MV-4-11 (cell line): ENCODE measurements around the gene KCNK6.

Experiments
- DNase-seq: peaks from one replicate; lab custom pipeline; 2025; lab: John Stamatoyannopoulos, UW

The KCNK6 gene

GRCh38 chr19:38298821-38299680, 20.6 kb upstream of the KCNK6 start:
- DNase-seq, result no peak

- DNase-seq, result no peak
Observed at GRCh38 chr19:38303517-38304351, 15.9 kb upstream of the KCNK6 start, which contains the start of gene C19orf33. C19orf33 (plus strand) TSS chr19:38304251; CDS start chr19:38304262, 11 bp downstream.

DNA sequence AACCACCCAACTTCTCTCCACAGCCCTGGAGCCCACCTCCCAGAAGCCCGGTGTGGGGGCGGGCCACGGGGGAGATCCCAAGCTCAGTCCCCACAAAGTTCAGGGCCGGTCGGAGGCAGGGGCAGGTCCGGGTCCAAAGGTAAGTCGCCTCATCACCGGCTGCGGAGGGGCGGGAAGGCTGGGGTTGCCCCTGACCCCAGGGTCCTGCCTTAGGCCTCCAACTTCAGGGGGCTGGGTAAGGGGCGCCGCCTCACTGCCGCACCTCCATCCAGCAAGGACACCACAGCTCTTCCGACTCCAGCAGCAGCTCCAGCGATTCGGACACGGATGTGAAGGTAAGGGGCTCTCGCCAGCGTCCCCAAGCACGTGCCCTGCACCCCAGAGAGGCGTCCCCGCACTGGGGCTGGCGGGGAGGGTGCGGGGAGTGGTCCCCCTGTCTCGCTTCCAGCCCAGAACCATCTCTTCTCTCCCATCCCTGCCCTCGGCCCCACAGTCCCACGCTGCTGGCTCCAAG, 15.2 kb upstream of the KCNK6 start:
- no peak for DNase-seq

GRCh38 chr19:38304866-38305429, 14.7 kb upstream of the KCNK6 start:
- no peak for DNase-seq

- DNase-seq, result no peak
Observed at GRCh38 chr19:38306236-38306635, 13.4 kb upstream of the KCNK6 start.

DNA sequence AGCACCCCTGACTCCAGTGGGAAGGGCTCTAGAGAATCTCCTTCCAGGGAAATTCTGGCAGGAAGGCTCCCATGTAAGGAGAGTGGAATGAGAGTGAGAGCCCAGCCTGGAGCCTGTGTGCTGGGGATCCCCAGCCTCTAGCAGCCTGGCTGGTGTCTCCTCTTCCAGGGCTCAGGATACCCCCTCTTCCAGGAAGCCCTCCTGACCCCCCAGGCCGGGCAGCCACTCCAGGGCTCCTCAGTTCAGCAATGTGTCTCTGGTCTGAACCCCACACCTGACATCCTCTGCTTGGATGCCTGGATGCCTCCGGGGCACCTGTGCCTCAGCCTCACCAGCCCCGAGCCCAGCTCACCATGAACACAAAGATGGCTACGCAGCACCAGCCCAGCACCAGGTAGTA, 12.6 kb upstream of the KCNK6 start:
- DNase-seq, result no peak

GRCh38 chr19:38307597-38307996, 12.0 kb upstream of the KCNK6 start:
- DNase-seq, result no peak

DNA sequence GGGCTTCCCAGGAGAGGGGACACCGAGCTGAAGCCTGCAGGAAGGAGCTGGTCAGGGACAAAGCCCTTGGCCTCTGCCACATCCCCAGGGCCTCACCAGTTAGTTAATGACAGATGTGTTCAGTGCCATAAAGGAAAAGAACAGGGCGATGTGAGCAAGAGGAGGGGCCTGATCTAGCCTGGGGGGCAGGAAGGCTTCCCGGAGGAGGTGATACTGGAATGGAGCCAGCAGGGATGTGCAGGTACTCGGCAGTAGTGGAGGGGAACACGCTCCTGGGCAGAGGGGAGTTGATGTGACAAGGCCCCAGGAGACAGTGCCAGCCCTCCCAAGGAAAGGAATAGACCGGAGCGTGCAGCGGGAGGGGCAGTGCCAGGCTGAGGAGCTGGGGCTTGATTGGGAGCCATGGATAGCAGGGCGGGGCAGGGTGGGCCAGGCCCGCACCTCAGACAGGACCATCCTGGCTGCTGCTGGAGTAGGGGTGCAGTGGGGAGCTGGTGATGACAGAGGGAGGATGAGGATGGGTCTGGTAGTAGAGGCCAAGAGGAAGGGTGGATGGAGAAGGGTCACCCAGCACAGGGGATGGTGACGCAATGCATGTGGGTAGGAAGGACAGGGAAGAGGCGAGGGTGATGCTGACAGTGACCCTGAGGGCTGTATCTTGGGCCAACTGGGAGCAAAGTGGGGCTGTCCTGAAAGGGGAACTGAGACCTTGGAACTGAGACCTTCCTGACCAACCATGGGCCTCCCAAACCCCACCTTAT, 11.5 kb upstream of the KCNK6 start:
- peak; percentile 79 for DNase-seq

DNA sequence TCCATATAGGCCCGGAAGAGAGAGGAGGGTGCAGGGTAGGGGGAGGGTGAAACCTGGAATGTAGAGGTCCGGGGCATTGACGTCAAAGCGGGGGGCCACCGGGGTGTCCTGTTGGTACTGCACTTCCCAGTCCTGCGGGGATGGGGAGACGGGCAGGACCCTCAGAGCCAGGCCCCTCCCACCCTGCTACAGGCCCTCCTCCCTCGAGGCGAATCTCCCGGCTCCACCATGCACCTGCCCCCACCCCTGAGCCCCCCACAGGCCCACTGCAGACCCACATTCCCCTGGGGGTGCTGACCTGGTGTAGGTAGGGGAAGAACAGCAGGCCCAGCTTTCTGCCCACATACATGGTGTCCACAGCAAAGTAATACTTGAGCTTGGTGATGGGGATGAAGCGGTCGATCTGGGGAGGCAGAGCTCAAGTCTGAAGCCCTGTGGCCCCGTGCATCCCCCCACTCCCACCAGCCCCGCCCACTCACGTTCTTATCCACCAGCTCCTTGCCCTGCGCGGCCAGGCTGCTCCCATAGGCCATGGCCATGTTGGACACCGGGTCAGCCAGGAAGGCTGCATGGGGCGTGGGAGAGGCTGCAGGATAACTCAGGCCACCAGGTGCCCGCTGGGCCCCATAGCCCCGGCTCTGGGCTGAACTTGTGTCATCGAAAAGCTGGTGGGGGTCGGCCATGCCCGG, 10.6 kb upstream of the KCNK6 start:
- DNase-seq, result no peak

GRCh38 chr19:38309615-38310278, 9.9 kb upstream of the KCNK6 start:
- DNase-seq, result no peak

GRCh38 chr19:38310279-38310670, 9.4 kb upstream of the KCNK6 start:
- no peak for DNase-seq

GRCh38 chr19:38310986-38311385, 8.7 kb upstream of the KCNK6 start:
- no peak for DNase-seq

GRCh38 chr19:38315657-38316476, 3.8 kb upstream of the KCNK6 start, which contains the start of gene YIF1B:
YIF1B (minus strand) TSS chr19:38315947; CDS start chr19:38315917, 30 bp downstream.
- DNase-seq, result peak; percentile 99

GRCh38 chr19:38316477-38317067, 3.1 kb upstream of the KCNK6 start:
- no peak for DNase-seq

- peak; percentile 80 for DNase-seq
Observed at GRCh38 chr19:38317104-38317612, 2.5 kb upstream of the KCNK6 start.

- no peak for DNase-seq
Observed at GRCh38 chr19:38318660-38319059, 985 bp upstream of the KCNK6 start.

DNA sequence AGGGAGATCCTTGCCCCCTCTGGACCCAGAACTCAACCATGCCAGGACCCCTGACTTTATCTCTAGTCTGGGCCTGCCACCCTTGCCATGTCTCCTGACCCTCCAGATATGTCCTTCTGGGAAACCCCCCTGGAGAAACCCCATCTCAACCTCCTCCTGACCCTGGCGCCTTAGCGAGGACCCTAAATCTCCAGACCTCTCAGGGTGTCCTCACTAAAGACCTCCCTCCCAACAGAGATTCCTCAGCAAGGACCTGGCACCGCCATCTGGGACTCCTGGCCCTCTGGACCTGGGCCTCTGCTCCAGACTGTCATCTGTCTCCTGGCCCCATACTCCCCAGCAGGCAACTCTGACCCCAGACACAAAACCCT, 1.3 kb downstream of the KCNK6 start:
- DNase-seq, result no peak

- DNase-seq, result peak; percentile 76
Observed at GRCh38 chr19:38321646-38322196, 2.1 kb downstream of the KCNK6 start.

- DNase-seq, result peak; percentile 90
Observed at GRCh38 chr19:38323291-38323690, 3.6 kb downstream of the KCNK6 start.
